GM23338 (cell line): Measurements from ENCODE around the gene NSMCE1.

Source experiments
- CREB1 ChIP-seq: fragments of 250-450 bp; sonication (Bioruptor Pico); IDR thresholded peaks from 2 replicates; pipeline ENCODE4 v1.5.0; 2020; ENCODE audit warnings: low read depth, mild to moderate bottlenecking, moderate library complexity
- CTCF ChIP-seq, 2 experiments: fragments of 200-600 bp in 1 of 2; sonication (generic) in 1 of 2; conservative IDR thresholded peaks; 2 replicates each; pipeline versions ENCODE4 v1.5.1 to v1.6.1; 2016 to 2017; ENCODE audit warnings: antibody characterized with exemption in 2 of 2, low read depth in 2 of 2, mild to moderate bottlenecking in 2 of 2, moderate library complexity in 1 of 2
- ETS1 ChIP-seq: IDR thresholded peaks from 2 replicates; pipeline ENCODE4 v1.6.1; 2016; ENCODE audit warnings: antibody characterized with exemption
- EZH2 ChIP-seq: fragments of 200-600 bp; sonication (generic); IDR thresholded peaks from one replicate; pipeline ENCODE4 v1.8.0; 2017; ENCODE audit warnings: antibody characterized with exemption, mild to moderate bottlenecking, low read depth; ENCODE audit not compliant: unreplicated experiment
- EZH2phosphoT487 ChIP-seq: fragments of 200-600 bp; sonication (generic); IDR thresholded peaks from one replicate; pipeline ENCODE4 v1.8.1; 2018; ENCODE audit warnings: antibody characterized with exemption; ENCODE audit not compliant: unreplicated experiment
- JUNB ChIP-seq: IDR thresholded peaks from one replicate; pipeline ENCODE4 v1.6.1; 2016; ENCODE audit warnings: antibody characterized with exemption; ENCODE audit not compliant: unreplicated experiment
- NANOG ChIP-seq: IDR thresholded peaks from 2 replicates; pipeline ENCODE4 v1.6.1; 2016; ENCODE audit warnings: antibody characterized with exemption, borderline replicate concordance
- POLR2AphosphoS5 ChIP-seq: IDR thresholded peaks from 2 replicates; pipeline ENCODE4 v1.6.1; 2016; ENCODE audit warnings: antibody characterized with exemption, low read depth
- REST ChIP-seq: IDR thresholded peaks from one replicate; pipeline ENCODE4 v1.6.1; 2018; ENCODE audit warnings: antibody characterized with exemption; ENCODE audit not compliant: unreplicated experiment
- STAT1 ChIP-seq: IDR thresholded peaks from one replicate; pipeline ENCODE4 v1.6.1; 2016; ENCODE audit warnings: antibody characterized with exemption; ENCODE audit not compliant: unreplicated experiment
- ZNF114 ChIP-seq: fragments of 250-450 bp; sonication (Bioruptor Pico); IDR thresholded peaks from 2 replicates; pipeline ENCODE4 v1.5.0; 2020; ENCODE audit warnings: mild to moderate bottlenecking, moderate library complexity

- no peak for TF ChIP-seq CTCF (conservative IDR thresholded peaks at IDR 0.05; ENCODE audit: low read depth in 2 of 2)
- TF ChIP-seq EZH2phosphoT487: no peak
- TF ChIP-seq EZH2: no peak
- TF ChIP-seq CREB1 (CRISPR knock-in tag): no peak
- no peak for TF ChIP-seq POLR2AphosphoS5
- no peak for TF ChIP-seq NANOG
- TF ChIP-seq REST: no peak
- TF ChIP-seq JUNB: no peak
- no peak for TF ChIP-seq ETS1
- no peak for TF ChIP-seq ZNF114 (CRISPR knock-in tag)
- TF ChIP-seq STAT1: no peak
Measured at GRCh38 chr16:27239026-27239425, 29.5 kb downstream of the NSMCE1 start.
